ENCODE results near the gene CARMIL1. TPM values are rescaled to one million over a fixed set of nuclear protein-coding genes. Genes with fewer than 3 reads are reported as not detected.
"Not testable (repeated sequence)": the region's sequence is repeated elsewhere in the genome, so short reads cannot be mapped to it uniquely, and the experiment has no call there.

The CARMIL1 gene
- total RNA-seq, 1 experiment from 2014 or later, result 2.6 TPM

- no peak for DNase-seq (ENCODE audit: extremely low read depth, low read depth)
Measured at GRCh38 chr6:25431306-25431974, 152.3 kb downstream of the CARMIL1 start.

GRCh38 chr6:25431975-25432307, 152.8 kb downstream of the CARMIL1 start:
- DNase-seq (ENCODE audit: extremely low read depth, low read depth), result no peak

GRCh38 chr6:25434921-25435320, 155.7 kb downstream of the CARMIL1 start:
- no peak for DNase-seq (ENCODE audit: extremely low read depth, low read depth)

- no peak for DNase-seq (ENCODE audit: extremely low read depth, low read depth)
Measured at GRCh38 chr6:25435416-25435985, 156.3 kb downstream of the CARMIL1 start.

GRCh38 chr6:25436760-25437159, 157.6 kb downstream of the CARMIL1 start:
- DNase-seq (ENCODE audit: extremely low read depth, low read depth), result no peak

DNA sequence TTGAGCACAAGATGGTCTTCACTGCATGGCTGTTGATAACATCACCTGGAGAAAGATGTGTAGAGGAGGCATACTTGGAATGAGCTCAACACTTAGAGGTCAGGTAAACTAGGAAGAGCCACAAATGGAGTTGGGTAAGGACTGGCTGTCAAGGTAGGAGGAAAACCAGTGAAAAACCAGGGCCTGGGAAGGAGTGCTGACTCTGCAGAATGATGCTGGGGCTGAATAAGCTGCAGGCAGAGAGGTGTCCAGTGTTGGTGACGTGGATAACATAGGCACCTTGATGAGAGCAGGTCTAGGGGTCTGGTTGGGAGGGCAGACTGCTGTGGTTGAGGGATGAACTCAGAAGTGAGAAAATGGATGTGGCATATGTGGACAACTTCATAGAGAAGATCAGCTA, 160.2 kb downstream of the CARMIL1 start:
- no peak for DNase-seq (ENCODE audit: extremely low read depth, low read depth)

DNA sequence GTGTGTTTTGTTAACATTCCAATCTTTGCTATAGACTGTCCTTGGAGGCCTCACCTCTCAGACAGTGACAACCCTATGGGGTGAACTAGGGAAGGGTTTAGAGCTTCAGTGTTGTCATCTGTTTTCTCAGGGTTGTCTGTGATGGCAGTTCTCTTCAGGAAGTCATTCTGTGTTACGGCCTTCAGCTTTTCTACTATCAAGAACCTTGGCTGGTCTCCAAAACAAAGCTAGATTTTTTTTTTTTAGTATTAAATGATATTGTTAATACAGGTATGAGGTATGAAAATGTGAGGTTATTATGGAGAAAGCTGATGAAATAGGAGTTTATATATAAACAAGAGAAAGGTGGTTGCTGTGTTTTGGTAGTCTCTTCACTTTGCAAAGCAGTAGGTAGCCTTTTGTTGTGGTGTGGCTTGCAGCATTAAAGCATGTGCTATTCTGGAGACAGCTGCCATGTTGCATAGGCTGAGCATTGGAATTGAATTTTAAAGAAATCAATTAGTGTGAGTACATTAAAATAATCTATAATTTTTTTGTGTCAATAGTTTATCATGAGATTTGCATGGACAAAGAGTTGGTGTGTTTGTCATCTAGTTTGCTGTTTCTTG, 162.6 kb downstream of the CARMIL1 start:
- DNase-seq (ENCODE audit: extremely low read depth, low read depth), result no peak

DNA sequence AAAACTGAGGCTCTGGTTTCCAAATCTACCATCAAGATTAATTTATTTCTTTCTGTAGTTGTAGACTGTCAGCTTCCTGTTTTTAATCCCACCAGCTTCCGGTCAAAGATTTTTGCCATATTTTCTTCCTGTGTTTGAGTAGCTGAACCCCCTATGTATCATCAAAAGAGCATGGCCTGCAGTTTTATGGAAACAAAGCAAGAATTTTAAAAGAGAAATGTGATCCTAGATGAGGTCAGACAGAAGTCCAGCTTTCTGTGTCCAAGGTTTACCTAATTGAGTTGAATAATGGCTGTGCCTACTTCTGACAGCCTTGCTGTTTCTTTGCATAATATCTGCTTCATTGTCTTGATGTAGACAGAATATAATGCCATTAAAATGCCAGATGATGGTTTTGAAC, 163.7 kb downstream of the CARMIL1 start:
- no peak for DNase-seq (ENCODE audit: extremely low read depth, low read depth)

GRCh38 chr6:25444521-25444920, 165.3 kb downstream of the CARMIL1 start:
- DNase-seq (ENCODE audit: extremely low read depth, low read depth), result not testable (repeated sequence)

DNA sequence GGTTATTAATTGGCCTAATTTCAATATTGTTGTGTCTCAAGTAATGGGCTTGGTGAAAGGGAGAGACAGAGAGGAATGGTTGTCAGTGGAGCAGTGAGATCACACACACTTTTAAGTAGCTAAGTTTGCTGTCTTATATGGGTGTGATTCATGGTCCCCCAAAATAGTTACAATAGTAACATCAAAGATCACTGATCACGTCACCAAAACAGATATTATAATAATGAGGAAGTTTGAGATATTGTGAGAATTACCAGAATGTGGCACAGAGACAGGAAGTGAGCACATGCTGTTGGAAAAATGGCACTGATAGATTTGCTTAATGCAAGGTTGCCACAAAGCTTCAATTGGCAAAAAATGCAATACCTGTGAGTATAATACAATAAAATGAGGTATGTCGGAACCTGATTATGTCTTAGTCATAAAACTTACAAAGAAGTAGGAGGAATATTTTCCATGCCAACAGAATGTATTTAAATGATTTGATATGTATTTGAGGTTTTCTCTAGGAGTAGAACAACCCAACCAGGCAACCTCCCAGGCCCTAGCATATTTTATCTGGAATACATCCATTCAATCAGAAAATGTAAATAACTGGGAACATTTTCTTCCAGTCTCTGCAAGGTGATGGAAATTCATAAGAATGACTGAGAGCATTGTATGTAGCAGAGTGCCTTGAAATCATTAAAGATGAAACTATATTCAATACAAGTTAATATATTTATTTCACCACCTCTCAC, 167.8 kb downstream of the CARMIL1 start:
- DNase-seq (ENCODE audit: extremely low read depth, low read depth), result no peak

GRCh38 chr6:25447570-25447929, 168.4 kb downstream of the CARMIL1 start:
- no peak for DNase-seq (ENCODE audit: extremely low read depth, low read depth)

- no peak for DNase-seq (ENCODE audit: extremely low read depth, low read depth)
Measured at GRCh38 chr6:25448965-25449538, 169.9 kb downstream of the CARMIL1 start.

DNA sequence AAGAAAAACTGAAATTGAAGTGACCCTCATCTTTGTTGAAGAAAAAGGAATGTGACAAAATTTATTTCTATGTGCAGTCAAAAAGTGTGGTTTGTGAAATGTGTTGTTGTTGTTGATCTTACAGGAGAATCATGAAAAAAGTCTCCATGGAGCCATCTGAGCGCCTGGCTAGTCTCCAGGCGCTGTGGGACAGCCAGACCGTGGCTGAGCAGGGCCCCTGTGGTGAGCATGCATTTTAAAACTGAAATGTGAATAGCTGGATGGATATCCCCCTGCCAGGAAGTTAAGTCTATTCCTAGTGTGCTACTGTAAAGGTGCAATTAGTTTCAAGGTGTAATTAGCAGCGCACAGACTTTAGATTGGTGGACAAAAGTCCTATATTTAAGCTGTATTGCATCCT, 170.6 kb downstream of the CARMIL1 start:
- DNase-seq (ENCODE audit: extremely low read depth, low read depth), result no peak

DNA sequence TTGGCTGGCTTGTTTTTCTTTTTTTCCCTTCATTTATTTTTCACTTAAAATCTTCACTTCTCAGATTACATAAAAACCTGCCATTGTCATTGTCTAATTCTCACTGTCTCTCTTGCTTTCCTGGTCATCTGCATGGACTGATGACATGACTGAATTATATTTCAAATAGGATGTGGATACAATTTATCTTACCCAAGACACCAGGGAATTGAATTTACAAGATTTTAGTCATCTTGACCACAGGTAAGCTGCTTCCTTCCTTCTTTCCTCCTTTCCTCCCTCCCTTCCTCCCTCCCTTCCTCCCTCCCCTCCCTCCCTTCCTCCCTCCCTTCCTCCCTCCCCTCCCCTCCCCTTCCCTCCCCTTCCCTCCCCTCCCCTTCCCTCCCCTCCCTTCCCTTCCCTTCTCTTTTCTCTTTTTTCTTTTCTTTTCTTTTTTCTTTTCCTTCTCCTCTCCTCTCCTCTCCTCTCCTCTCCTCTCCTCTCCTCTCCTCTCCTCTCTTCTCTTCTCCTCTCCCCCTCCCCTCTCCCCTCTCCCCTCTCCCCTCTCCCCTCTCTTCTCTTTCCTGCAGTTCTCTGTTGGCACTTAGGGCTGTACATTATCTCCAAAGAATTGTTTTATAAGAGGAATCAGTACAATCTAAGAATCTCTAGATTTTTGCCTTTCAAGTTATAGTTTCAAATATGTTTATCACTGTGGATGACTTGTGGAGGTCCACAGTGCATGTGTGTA, 171.5 kb downstream of the CARMIL1 start:
- DNase-seq (ENCODE audit: extremely low read depth, low read depth), result no peak

GRCh38 chr6:25452031-25452430, 172.9 kb downstream of the CARMIL1 start:
- DNase-seq (ENCODE audit: extremely low read depth, low read depth), result no peak

- DNase-seq (ENCODE audit: extremely low read depth, low read depth), result no peak
Measured at GRCh38 chr6:25453288-25453687, 174.1 kb downstream of the CARMIL1 start.

GRCh38 chr6:25454136-25454535, 175.0 kb downstream of the CARMIL1 start:
- no peak for DNase-seq (ENCODE audit: extremely low read depth, low read depth)

GRCh38 chr6:25456249-25457040, 177.3 kb downstream of the CARMIL1 start:
- DNase-seq (ENCODE audit: extremely low read depth, low read depth), result no peak

DNA sequence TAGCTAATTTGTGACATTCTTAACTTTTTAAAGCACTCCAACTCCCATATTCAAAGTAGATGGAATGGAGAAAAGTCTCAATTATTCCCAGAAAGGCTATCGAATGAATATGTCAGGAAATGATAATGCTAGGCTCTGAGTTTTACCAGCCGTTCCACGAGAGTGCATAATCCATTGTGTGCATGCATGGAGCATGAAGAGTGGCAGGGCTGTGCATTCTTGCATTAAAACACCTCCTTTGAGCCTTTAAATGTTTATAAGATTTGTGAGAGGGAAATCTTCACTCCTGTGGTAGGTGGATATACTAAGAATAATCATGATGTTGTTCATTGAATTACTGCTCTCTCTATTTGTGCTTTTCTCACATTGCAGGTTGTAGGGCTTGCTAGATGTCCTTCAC, 178.3 kb downstream of the CARMIL1 start:
- DNase-seq (ENCODE audit: extremely low read depth, low read depth), result no peak

DNA sequence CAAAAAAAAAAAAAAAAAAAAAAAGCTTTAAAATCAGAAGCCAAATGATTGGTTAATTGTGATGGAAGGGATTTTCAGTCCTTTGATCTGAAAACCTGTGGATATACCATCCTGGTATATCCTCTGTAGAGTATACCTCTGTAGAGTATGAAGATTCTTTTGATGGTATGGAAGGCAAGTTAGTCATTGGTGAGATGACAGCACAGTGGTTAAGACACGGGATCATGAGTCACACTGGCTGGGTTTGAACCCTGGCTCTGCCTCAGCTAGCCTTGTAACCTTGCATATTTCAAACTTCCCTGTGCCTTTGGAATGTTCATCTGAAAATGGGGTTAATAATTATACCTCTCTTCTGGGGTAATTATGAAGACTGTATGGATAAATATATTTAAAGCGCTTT, 179.3 kb downstream of the CARMIL1 start:
- no peak for DNase-seq (ENCODE audit: extremely low read depth, low read depth)
